HG02642 (cell line): ENCODE data around the gene TERF2IP.

Source experiments
- ATAC-seq: cut with Tn5 transposase; IDR thresholded peaks from one replicate; pipeline ENCODE4 v1.9.1; 2021; ENCODE audit warnings: mild to moderate bottlenecking; ENCODE audit not compliant: unreplicated experiment, poor library complexity

The TERF2IP gene

GRCh38 chr16:75632857-75633256, 14.7 kb upstream of the TERF2IP start:
- no peak for ATAC-seq

GRCh38 chr16:75635036-75635435, 12.5 kb upstream of the TERF2IP start:
- no peak for ATAC-seq

- no peak for ATAC-seq
Measured at GRCh38 chr16:75640598-75640997, 7.0 kb upstream of the TERF2IP start.

GRCh38 chr16:75644240-75645012, 3.1 kb upstream of the TERF2IP start:
- ATAC-seq = no peak

GRCh38 chr16:75647112-75647491, 471 bp upstream of the TERF2IP start:
- peak; percentile 20 for ATAC-seq

- peak; percentile 43 for ATAC-seq
Measured at GRCh38 chr16:75648265-75649076, 898 bp downstream of the TERF2IP start.

GRCh38 chr16:75653922-75654321, 6.3 kb downstream of the TERF2IP start:
- no peak for ATAC-seq

GRCh38 chr16:75658175-75658574, 10.6 kb downstream of the TERF2IP start:
- ATAC-seq = no peak

- no peak for ATAC-seq
Measured at GRCh38 chr16:75660321-75660720, 12.7 kb downstream of the TERF2IP start.

GRCh38 chr16:75660726-75661302, 13.2 kb downstream of the TERF2IP start:
- ATAC-seq = no peak

- no peak for ATAC-seq
Measured at GRCh38 chr16:75667503-75667902, 19.9 kb downstream of the TERF2IP start.

- no peak for ATAC-seq
Measured at GRCh38 chr16:75676909-75677308, 29.3 kb downstream of the TERF2IP start, which contains the start of gene CPHXL2. Gene CPHXL2, minus strand, starts transcription at chr16:75677009. Its CDS starts 10 bp downstream, at chr16:75676999.

GRCh38 chr16:75679366-75679765, 31.8 kb downstream of the TERF2IP start:
- no peak for ATAC-seq

- ATAC-seq = no peak
Measured at GRCh38 chr16:75682308-75682707, 34.7 kb downstream of the TERF2IP start.

GRCh38 chr16:75687361-75687760, 39.8 kb downstream of the TERF2IP start:
- ATAC-seq = no peak

- no peak for ATAC-seq
Measured at GRCh38 chr16:75695708-75696107, 48.1 kb downstream of the TERF2IP start.

- no peak for ATAC-seq
Measured at GRCh38 chr16:75697571-75697970, 50.0 kb downstream of the TERF2IP start.

- no peak for ATAC-seq
Measured at GRCh38 chr16:75701361-75701760, 53.8 kb downstream of the TERF2IP start, which contains the start of gene DUXB. Gene DUXB, minus strand, starts transcription at chr16:75701461. Its CDS starts 43 bp downstream, at chr16:75701418.

- no peak for ATAC-seq
Measured at GRCh38 chr16:75702242-75702641, 54.7 kb downstream of the TERF2IP start.

- no peak for ATAC-seq
Measured at GRCh38 chr16:75703306-75703705, 55.7 kb downstream of the TERF2IP start.
